ENCODE data around the gene MYADML2.

The MYADML2 gene

DNA sequence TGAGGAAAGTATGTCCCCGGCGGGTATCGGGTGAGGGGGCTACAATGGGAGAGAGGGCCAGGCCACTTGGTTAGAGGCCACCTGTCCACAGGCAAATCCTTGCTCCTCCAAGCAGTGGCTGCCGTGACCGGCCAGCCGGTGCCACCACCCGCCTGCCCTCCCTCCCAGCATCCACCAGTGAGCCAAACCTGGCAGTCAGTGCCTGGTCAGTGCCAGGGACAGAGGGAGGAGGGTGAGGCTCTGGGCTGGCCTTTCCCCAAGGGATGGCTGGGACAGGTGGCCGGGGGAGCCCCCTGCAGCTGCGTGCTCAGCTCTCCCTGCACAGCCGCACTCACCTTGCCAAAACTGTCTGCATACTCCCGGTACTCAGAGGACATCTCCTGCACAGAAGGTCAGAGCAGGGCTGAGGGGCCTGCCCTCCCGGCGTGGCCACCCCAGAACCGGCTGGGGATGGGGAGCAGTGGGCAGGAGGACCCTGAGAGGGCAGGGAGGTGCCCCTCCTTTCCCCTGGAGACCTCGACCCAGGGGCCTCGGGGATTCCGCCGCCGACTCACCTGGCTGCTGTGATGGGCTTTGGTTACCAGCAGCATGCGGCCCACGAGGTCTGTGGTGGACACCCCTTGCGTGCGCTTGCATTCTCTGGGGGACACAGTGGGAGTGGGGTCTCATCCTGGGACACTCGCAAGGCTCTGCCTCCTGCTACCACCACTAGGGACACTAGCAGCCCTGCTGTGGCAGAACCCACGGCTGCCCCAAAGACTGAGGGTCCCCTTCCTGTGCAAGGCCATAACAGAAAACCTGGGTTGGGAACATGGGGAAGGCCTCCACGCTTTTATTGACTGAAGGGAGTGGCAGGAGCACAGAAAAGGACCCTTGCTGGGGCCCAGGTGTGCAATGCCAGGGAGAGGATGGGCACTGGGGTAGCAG is 39.6 kb downstream of the MYADML2 start:
- peaks cover 13% of the 10 kb centered on the region for H3K4me1 ChIP-seq (ENCODE audit: insufficient read depth, low read length)
- no peak overlapping the region for H3K27ac ChIP-seq (ENCODE audit: low read depth, low read length)
- no peak overlapping the region for H3K4me3 ChIP-seq (ENCODE audit: low read depth in 1 of 2, low read length in 2 of 2)
- peaks cover 0 to 12% of the 10 kb centered on the region in 2 donors for H3K27me3 ChIP-seq (ENCODE audit: control insufficient read depth in 1 of 2, insufficient read depth in 2 of 2, low read length in 2 of 2)
- H3K9me3 ChIP-seq (ENCODE audit: low read length) = no peaks in the 10 kb centered on the region
- H3K9ac ChIP-seq (ENCODE audit: low read length) = no peak overlapping the region
- peaks cover 6% of the 10 kb centered on the region for H3K36me3 ChIP-seq (ENCODE audit: insufficient read depth, low read length)

DNA sequence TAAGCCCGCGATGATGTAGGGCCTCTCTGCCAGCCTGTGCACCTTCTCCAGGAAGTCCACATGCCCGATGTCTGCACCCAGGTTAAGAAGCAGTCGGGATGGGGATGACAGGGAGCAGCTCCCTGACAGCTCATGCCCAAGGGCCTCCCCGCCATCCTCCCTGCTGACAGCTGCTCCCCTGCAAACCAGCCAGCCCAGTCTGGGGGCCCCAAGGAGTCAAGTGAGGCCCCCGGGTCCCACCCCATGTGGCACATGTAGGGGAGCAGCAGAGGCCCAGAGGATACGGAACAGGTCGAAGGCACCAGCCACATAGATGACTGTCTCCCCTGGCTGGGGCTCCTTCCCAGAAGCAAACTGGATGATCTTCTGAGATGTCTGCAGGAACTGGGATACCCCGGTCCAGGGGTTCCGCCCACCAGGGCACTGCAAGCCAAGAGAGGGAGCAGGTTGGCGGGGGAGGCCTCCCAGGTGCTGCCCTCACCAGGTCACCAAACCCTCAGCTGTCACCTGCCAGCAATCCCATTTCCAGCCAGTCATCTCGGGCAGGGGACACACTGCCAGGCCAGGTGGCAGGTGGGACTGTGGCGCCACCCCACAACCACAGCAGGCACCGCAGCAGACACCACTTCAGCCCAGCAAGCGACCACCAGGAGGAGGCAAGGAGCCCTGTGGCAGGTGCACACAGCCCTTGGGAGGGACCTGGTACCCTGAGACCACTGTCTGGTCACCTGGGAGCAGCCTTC is 40.4 kb downstream of the MYADML2 start:
- H3K27ac ChIP-seq (ENCODE audit: low read depth, low read length) = no peak overlapping the region
- H3K4me3 ChIP-seq (ENCODE audit: low read depth in 1 of 2, low read length in 2 of 2) = no peak overlapping the region
- H3K9ac ChIP-seq (ENCODE audit: low read length) = no peak overlapping the region
- H3K36me3 ChIP-seq (ENCODE audit: insufficient read depth, low read length) = no peaks in the 10 kb centered on the region
- peaks cover 0 to 19% of the 10 kb centered on the region in 2 donors for H3K27me3 ChIP-seq (ENCODE audit: control insufficient read depth in 1 of 2, insufficient read depth in 2 of 2, low read length in 2 of 2)
- no peaks in the 10 kb centered on the region for H3K9me3 ChIP-seq (ENCODE audit: low read length)
- peaks cover 11% of the 10 kb centered on the region for H3K4me1 ChIP-seq (ENCODE audit: insufficient read depth, low read length)

DNA sequence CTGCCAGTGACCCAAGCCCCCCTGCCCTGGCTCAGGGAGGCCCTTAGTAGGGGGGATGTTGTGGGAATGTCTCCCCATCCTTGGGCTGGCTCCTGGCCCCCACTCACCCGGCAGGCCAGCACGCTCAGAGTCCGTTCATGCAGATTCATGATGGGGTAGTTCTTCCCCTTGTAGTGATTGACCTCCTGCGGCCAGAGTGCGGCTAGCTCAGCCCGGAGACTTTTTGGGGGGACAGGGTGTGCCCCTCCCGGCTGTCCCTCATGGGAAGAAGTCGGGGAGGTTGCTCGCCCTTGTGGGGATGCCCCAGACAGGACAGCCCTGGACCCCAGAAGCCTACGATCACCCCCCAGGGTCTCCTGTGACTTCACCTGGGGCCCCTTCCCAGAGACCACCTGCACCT is 41.0 kb downstream of the MYADML2 start:
- Histone ChIP-seq H3K4me3 (ENCODE audit: low read depth in 1 of 2, low read length in 2 of 2) (no peak overlapping the region), H3K27me3 (ENCODE audit: control insufficient read depth in 1 of 2, insufficient read depth in 2 of 2, low read length in 2 of 2) (peaks cover 0 to 24% of the 10 kb centered on the region in 2 donors), H3K9me3 (ENCODE audit: low read length) (no peaks in the 10 kb centered on the region), H3K9ac (ENCODE audit: low read length) (no peak overlapping the region), H3K27ac (ENCODE audit: low read depth, low read length) (no peak overlapping the region), H3K36me3 (ENCODE audit: insufficient read depth, low read length) (no peaks in the 10 kb centered on the region), H3K4me1 (ENCODE audit: insufficient read depth, low read length) (peaks cover 10% of the 10 kb centered on the region)

DNA sequence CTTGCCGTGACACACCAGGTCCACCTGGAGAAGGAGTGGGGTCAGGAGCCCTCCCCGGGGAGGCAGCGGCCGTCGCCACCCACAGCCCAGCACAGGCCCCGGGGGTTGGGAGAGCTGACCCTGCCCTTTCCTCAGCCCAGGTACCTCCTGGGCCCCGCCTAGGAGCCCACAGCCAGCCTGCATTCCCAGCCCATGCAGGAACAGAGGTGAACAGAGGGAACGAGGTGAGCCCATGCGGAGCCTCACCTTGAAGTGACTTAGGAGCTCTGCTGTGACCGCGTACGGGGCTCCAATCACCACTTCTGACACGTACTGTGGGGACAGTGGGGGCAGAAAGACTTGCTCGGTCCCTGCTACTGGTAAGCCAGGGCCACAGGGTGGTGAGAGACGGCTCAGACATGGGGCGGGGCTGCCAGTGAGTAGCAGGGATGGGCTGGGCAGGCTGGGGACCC is 41.6 kb downstream of the MYADML2 start:
- Histone ChIP-seq H3K9me3 (ENCODE audit: low read length) (no peaks in the 10 kb centered on the region), H3K27ac (ENCODE audit: low read depth, low read length) (no peak overlapping the region), H3K4me3 (ENCODE audit: low read depth in 1 of 2, low read length in 2 of 2) (no peak overlapping the region), H3K9ac (ENCODE audit: low read length) (no peak overlapping the region), H3K27me3 (ENCODE audit: control insufficient read depth in 1 of 2, insufficient read depth in 2 of 2, low read length in 2 of 2) (peaks cover 0 to 24% of the 10 kb centered on the region in 2 donors), H3K36me3 (ENCODE audit: insufficient read depth, low read length) (peaks cover 2% of the 10 kb centered on the region), H3K4me1 (ENCODE audit: insufficient read depth, low read length) (peaks cover 6% of the 10 kb centered on the region)

DNA sequence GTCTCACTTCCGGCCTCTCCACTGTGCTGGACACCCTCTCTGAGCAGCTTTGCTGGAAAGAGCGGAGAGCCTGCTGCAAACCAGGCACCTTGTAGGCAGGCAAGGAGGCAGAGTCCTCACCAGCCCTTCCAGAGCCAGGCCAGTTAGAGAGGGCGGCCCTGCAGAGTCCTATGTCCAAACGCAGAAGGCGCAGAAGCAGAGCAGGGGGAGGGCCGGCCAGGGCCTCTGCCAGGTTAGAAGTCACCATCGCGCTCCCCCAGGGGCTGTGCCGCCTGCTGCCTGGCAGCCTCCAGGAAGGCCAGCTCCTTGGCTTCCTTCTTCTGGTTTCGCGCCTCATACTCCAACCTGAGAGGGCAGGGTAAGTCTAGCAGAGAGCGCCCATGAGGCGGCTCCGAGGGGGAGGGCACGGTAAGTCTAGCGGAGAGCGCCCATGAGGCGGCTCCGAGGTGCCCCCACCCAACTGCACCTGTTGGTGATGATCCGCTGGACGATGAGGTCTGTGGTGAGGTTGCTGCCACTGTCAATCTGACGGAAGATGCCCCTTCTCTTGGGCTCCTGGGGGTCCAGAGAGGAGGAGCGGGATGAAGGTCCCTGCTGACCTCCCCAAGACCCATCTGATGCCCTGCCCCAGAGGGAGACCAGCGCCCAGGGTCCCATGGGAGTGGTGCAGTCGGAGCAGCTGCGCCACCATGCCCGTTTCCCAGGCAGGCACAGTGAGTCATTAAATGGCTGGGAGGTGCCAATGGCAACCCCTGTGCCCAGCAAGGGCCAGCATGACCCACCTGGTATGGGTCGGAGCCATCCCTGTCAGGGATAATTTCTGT is 42.2 kb downstream of the MYADML2 start:
- no peak overlapping the region for H3K9ac ChIP-seq (ENCODE audit: low read length)
- no peak overlapping the region for H3K4me3 ChIP-seq (ENCODE audit: low read depth in 1 of 2, low read length in 2 of 2)
- H3K36me3 ChIP-seq (ENCODE audit: insufficient read depth, low read length) = peaks cover 8% of the 10 kb centered on the region
- no peak overlapping the region for H3K27ac ChIP-seq (ENCODE audit: low read depth, low read length)
- H3K27me3 ChIP-seq (ENCODE audit: control insufficient read depth in 1 of 2, insufficient read depth in 2 of 2, low read length in 2 of 2) = peaks cover 0 to 24% of the 10 kb centered on the region in 2 donors
- H3K4me1 ChIP-seq (ENCODE audit: insufficient read depth, low read length) = no peaks in the 10 kb centered on the region
- no peaks in the 10 kb centered on the region for H3K9me3 ChIP-seq (ENCODE audit: low read length)

DNA sequence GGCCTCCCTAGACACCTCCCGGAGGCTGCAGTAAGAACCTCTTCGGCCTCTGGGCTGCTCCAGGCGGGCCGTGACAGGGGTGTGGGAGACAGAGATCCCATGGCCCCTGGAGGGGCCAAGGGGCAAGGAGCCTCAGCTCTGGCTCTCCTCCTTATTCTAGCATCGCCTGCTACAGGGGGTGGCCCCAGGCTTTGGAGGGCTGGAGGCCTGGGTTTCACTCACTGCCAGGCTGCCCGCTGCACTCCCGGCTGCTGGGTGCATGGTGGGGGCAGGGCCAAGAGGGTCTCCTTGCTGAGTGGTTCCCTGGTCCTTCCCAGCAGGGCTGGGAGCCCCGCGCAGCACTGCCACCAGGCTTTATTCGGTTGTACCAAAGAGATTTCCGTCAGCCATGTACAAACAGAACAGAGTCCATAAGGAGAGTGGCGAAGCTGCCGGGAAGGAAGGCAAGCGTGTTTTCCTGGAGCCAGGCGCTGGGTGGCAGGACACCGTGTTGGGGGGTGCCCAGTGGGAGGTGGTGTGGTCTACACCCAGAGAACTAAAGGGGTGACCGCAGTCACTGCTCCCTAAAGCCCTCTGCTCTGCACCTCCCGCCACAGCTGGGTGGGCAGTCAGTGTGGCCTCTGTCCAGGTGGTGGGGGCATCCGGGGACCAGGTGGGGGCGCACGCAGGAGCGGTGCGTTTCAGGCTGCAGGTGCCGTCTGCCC is 43.0 kb downstream of the MYADML2 start:
- H3K9ac ChIP-seq (ENCODE audit: low read length) = no peak overlapping the region
- H3K36me3 ChIP-seq (ENCODE audit: insufficient read depth, low read length) = peaks cover 16% of the 10 kb centered on the region
- H3K27ac ChIP-seq (ENCODE audit: low read depth, low read length) = no peak overlapping the region
- H3K4me1 ChIP-seq (ENCODE audit: insufficient read depth, low read length) = no peaks in the 10 kb centered on the region
- no peak overlapping the region for H3K4me3 ChIP-seq (ENCODE audit: low read depth in 1 of 2, low read length in 2 of 2)
- peaks cover 0 to 24% of the 10 kb centered on the region in 2 donors for H3K27me3 ChIP-seq (ENCODE audit: control insufficient read depth in 1 of 2, insufficient read depth in 2 of 2, low read length in 2 of 2)
- no peaks in the 10 kb centered on the region for H3K9me3 ChIP-seq (ENCODE audit: low read length)

DNA sequence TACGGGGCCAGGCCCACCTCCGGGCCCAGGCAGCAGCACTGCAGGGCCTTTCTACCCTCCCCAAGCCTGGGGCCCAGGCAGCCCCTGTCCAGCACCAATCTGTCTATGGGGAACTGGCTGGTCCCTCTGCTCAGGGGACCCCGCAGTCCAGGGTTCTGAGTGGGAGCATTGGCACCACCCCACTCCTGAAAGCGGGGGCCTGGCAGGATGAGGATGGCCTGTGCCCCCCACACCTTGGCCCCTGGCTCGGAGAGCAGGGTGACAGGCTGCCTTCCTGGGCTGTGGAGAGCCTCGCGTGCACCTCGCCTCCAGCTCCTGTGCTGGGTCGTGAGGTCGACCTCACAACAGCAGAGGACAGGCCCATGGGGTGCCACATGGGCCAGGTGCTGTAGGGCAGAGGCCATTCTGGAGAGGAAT is 43.6 kb downstream of the MYADML2 start:
- Histone ChIP-seq H3K9ac (ENCODE audit: low read length) (no peak overlapping the region), H3K36me3 (ENCODE audit: insufficient read depth, low read length) (peaks cover 22% of the 10 kb centered on the region), H3K27ac (ENCODE audit: low read depth, low read length) (no peak overlapping the region), H3K4me1 (ENCODE audit: insufficient read depth, low read length) (no peaks in the 10 kb centered on the region), H3K9me3 (ENCODE audit: low read length) (no peaks in the 10 kb centered on the region), H3K4me3 (ENCODE audit: low read depth in 1 of 2, low read length in 2 of 2) (no peak overlapping the region), H3K27me3 (ENCODE audit: control insufficient read depth in 1 of 2, insufficient read depth in 2 of 2, low read length in 2 of 2) (peaks cover 0 to 24% of the 10 kb centered on the region in 2 donors)

DNA sequence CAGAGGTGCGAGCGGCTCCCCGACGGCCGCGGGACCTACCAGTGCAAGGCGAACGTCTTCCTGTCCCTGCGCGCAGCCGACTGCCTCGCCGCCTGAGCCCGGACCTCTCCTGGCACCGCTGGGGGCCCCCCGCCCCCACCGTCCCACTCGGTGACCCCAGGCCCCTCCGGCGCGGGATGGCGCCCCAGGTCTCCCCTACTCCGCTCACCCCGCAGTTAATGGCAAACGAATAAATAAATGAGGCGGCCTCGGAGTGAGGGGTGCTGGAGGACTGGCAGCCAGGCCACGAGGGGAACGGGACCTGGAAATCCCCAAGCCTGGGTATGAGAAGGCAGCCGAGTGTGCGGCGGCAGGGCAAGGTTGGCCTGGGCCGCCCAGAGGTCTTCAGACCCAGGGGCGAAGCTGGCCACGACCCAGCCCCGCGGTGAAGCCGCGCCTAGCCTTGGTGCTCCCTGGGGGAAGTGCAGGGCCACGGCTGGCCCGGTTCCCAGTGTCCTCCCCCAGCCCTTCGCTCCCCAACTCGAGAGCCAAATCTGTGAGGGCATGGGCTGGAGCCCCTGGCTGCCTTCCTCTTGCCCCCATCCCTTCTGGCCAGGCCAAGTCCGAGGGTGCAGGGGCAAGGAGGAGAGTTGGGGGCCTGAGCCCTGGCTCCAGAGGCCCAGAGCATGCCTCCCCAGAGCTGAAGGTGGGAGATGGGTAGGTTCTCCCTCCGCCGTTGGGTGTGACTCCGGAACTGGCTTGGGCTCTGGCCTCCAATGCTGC is 44.2 kb downstream of the MYADML2 start:
- Histone ChIP-seq H3K9ac (ENCODE audit: low read length) (no peak overlapping the region), H3K27ac (ENCODE audit: low read depth, low read length) (no peak overlapping the region), H3K27me3 (ENCODE audit: control insufficient read depth in 1 of 2, insufficient read depth in 2 of 2, low read length in 2 of 2) (peaks cover 0 to 24% of the 10 kb centered on the region in 2 donors), H3K4me3 (ENCODE audit: low read depth in 1 of 2, low read length in 2 of 2) (no peak overlapping the region), H3K36me3 (ENCODE audit: insufficient read depth, low read length) (peaks cover 27% of the 10 kb centered on the region), H3K9me3 (ENCODE audit: low read length) (no peaks in the 10 kb centered on the region), H3K4me1 (ENCODE audit: insufficient read depth, low read length) (no peaks in the 10 kb centered on the region)

DNA sequence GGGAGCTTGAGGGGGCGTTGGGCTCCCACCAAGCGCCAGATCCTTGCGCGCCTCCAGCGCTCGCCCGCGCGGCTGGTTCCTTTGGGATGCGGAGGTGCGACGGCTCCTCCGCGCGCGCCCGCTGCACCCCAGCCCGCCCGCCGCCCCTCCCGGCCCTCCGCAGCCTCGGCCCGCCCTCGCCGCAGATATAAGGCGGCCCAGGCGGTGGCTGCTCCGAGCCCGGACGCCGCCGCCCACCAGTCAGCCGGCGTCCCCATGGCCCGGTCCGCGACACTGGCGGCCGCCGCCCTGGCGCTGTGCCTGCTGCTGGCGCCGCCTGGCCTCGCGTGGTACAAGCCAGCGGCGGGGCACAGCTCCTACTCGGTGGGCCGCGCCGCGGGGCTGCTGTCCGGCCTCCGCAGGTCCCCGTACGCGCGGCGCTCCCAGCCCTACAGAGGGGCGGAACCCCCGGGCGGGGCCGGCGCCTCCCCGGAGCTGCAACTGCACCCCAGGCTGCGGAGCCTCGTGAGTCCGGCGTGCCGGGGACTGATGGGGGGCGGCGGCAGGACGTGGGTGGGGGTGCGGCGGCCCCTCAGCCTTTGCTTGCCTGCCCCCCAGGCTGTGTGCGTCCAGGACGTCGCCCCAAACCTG is 44.9 kb downstream of the MYADML2 start, which contains the start of gene NPB:
TSS of gene NPB (plus strand) at position 216 of the 630 bp plus-strand sequence. CDS start at position 256, 40 bp downstream.
- Histone ChIP-seq H3K4me1 (ENCODE audit: insufficient read depth, low read length) (no peaks in the 10 kb centered on the region), H3K9me3 (ENCODE audit: low read length) (no peaks in the 10 kb centered on the region), H3K4me3 (ENCODE audit: low read depth in 1 of 2, low read length in 2 of 2) (peak within 1 kb of the TSS in 1 of 2 donors; percentile 31), H3K36me3 (ENCODE audit: insufficient read depth, low read length) (peaks cover 31% of the 10 kb centered on the region), H3K27ac (ENCODE audit: low read depth, low read length) (no peak within 1 kb of the TSS), H3K27me3 (ENCODE audit: control insufficient read depth in 1 of 2, insufficient read depth in 2 of 2, low read length in 2 of 2) (peaks cover 0 to 24% of the 10 kb centered on the region in 2 donors), H3K9ac (ENCODE audit: low read length) (no peak within 1 kb of the TSS)
